Stimulated activated CD4-positive, alpha-beta T cell treated with anti-CD3 and anti-CD28 coated beads, Interleukin-12 subunit alpha, Interleukin-12 subunit beta, amount 100 ng/mL, for 4 hours (primary cell): ENCODE data around the gene CARD10.

ENCODE experiments used
- DNase-seq: peaks from one replicate; pipeline ENCODE4 v3.0.0-alpha.2; 2020

The CARD10 gene

GRCh38 chr22:37502342-37503182 is 16.7 kb downstream of the CARD10 start:
- no peak for DNase-seq

DNA sequence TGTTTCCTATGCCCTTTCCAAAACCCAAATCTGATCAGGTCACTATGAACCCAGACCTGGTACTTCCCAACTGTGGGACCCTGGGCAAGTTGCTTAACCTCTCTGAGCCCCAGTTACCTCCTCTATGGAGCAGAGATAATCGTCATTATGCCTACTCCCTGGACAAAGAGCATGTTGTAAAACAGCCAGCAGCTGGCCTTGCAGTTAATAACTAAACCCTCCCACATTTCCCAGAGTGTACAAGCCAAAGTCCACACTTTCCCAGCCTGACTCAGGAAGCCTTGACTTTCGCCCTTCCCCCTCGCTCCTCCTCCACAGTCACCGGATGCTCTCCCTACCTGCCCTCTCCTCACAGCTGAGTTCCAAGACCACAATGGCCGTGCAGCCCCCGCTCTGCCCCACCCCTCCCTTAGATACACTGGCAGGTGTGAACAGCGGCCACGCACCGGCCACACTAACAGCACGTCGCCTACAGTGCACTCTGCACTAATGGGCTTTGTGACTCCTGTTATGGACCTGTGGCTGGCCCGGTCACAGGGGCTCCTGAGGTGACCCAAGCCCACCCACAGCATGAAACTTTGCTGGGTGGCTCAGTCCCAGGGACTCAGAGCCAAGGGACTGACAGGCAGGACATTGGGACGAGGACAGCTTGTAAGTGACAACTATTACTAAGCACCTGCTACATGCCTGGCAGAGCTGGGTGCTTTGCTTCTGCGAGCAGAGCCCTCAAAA is 17.4 kb downstream of the CARD10 start:
- DNase-seq: no peak

- no peak for DNase-seq
Measured at GRCh38 chr22:37500745-37501609, 18.2 kb downstream of the CARD10 start.

- DNase-seq: no peak
Measured at GRCh38 chr22:37499789-37500540, 19.2 kb downstream of the CARD10 start.

DNA sequence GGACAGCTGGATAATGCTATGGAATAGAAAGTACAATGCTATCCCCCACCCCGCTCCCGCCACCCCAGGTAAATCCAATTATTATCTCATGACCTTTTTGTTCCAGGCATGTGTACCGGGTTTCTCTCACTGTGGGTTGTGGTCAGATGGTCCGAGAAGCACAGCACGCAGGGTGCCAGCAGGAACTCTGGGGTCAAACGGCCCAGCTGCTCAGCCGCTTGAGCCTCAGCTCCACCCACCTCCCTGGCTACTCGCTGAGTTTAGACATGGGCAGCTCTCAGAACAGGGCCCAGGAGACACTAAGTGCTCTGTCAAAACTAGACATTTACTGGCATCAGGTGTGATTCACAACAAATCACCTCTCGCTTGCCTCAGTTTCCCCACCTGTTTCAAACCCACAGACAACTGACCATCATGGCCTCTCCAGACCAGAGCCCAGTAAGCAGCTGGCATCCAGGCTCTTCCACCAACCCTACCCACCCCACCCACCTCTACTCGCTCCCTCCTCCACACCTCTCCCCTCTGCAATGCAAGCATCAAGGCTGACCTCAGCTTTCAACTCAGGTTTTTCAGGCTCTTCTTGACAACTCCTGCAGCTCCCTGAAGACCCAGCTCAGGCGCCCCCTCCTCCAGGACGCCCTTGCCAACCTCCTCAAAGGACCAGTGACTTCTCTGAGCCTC is 20.0 kb downstream of the CARD10 start:
- no peak for DNase-seq

DNA sequence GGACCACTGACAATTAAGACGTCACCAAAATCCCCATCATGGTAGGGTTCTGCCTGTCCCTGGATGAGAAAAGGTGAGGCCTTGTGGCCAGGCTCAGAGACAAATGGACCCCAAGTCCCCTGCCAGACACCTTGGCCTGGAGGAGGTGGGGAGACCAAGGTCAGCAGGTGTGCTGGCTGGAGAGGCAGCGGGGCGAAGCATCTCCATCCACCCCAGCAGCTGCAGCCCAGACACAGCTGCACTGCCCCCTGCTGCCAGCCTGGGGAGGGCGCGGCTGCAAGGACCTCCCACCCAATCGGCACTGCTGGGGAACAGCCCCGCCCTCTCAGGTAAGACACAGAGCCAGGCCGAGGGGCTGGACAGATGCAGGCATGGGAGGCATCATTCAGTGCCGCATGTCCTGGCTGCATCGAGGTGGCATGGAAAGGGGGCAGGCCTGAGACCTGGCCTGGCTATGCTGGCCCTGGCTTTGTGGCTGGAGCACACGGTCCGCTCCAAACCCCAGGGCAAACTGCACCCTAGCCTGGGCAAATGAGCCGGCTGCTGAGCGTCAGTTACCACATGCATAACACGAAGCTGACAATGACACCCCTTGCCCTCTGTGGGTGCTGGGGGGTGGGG is 20.8 kb downstream of the CARD10 start:
- peak; percentile 66 for DNase-seq

DNA sequence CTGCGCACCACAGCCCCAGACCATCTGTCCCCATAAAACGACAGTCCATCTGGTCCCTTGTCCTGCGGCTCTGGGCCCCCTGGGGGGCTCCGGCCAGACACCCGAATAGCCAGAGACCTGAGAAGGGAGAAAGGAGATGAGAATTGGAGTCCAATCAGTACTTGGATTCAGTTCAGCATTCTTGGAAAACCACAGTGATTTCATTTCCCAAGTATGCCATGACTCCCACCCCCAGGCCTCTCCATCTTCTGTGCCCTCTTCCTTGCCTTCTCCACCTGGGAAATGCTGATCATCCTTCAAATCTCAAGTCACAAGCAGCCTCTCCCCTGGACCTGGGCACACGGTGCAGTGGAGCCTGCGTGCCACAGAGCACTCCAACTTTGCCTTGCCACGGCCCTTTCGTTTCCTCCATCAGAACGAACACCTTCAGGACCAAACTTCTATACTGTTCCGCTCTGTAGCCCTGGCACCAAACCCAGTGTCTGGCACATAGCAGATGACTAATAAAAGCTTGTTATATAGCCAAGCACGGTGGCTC is 22.1 kb downstream of the CARD10 start:
- no peak for DNase-seq

DNA sequence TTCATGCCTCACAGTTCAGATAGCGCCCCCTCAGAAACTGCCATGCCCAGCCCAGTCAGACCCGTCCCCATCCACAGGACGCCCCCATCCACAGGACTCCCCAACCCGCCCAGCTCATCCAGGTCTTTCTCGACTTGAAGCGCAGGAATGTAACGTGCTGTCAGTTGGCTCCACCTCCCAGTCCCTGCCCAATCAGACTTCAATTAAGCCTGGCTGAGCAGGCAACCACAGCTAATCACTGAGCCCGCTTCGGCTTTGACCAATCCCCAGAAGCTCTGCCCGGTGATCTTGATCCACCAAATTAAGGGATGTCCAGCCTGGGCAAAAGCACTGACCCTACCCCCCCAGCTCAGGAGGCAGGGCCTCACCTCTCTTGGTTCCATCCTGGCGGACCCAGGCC is 22.6 kb downstream of the CARD10 start:
- no peak for DNase-seq

- DNase-seq: no peak
Measured at GRCh38 chr22:37493979-37494378, 25.2 kb downstream of the CARD10 start.

DNA sequence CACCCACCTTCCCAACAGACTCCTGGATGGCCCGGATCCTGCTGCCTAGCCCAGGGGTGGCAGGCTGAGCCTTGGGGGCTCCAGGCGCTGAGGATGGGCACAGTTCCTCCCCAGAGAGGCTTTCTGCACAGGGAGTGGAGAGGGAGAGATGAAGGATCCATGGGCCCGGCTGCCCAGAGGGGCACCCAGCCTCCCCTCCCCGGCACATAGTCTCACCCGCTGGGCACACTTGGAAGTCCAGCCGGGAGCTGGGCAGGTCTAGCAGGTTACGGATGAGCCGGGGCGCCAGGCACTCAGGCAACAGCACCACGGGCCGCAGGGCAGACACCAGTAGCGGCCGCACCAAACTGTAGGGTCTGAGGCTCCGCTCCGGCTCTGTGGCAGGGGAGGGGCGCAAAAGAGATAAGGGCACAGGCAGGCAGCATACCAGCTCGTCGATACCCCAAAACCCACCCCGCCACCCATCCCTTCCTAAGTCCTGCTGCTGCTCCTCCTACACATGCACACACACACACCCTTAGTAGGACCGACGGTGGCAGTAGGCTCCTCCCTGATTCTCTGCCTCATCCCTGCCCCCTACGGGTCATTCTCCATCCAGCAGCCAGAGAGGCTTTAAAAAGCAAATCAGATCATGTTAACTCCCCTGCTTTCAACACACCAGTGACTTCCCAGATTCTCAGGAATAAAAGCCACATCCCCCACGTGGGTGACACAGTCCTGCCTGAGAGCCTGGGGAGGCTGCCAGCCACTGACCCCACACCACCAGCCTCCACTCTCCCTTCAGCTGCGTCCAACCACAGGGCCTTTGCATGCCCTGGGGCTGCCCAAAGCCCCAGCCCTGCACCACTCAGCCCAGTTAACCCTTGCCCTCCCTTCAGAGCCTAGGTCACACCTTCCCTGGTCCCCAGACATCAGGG is 26.5 kb downstream of the CARD10 start:
- peak; percentile 37 for DNase-seq

DNA sequence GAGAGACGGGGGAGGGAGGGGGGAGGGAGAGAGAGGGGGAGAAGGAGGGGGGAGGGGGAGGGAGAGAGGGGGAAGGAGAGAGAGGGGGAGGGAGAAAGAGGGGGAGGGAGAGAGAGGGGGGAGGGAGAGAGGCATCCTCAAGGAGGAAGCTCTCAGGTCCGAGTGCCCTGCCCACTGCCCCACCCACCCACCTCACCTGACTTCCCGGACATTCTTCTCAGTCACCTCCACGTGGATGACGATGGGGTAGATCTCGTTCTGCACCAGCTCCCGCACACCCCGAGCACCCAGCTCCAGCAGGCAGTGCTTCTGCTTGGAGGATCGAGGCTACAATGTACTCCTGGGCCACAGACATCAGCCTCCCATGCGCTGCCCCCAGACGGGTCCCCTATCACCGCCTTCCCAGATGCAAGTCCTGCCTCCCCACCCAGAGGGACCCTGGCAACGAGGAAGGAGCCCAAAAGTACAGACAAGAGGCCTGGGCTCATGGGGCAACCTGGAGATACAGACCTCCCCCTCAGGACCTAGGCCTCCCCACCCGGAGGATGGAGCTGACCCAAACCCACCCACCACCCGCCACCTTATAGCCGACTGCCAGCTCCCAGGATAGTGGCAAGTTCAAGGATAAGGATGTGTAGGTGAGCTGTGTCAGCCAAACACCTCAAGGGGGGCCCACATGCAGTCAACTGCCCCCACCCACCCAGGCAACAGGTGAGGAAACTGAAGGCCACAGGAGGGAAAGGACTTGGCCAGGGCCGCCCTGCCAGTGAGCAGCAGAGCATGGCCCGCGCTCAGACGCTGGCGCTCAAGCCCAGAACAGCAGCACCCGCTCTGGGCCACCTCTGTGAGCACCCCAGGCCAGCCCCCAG is 27.4 kb downstream of the CARD10 start:
- DNase-seq: no peak

DNA sequence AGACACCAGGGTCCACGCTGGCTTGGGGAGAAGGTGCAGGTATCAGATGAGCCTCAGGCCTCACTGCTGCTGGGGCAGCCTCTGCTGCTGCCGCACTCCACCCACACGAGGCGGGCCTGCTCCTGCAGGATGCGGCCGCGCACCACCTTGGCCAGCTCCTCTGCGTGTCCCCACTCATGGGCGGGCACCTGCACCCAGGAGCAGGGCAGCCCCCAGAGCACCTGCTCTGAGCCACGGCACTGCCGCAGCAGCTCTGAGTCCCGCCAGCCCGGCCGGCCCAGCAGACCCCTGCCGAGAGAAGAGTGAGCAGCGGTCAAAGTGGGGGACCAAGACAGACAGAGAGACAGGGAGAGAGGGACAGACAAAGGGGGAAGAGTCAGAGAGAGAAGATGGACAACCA is 28.1 kb downstream of the CARD10 start:
- no peak for DNase-seq

DNA sequence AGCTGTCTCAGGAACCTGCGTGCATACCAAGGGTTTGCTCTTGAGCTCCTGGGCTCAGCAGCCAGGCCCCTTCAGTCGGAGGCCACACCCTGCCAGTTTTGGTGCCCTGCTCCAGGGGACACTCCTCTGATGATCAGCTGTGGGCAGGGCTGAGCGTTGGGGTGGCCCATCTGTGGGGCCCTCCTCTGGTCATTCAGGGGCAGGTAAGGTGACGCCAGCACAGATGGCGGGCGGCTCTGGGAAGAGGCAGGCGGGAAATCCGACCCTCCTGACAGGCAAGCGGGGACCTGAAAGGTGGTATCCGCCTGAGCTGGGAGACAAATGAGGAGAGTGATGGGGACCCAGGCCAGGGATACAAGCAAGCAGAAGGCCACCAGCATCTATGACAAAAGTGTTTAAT is 29.2 kb downstream of the CARD10 start:
- DNase-seq: no peak

DNA sequence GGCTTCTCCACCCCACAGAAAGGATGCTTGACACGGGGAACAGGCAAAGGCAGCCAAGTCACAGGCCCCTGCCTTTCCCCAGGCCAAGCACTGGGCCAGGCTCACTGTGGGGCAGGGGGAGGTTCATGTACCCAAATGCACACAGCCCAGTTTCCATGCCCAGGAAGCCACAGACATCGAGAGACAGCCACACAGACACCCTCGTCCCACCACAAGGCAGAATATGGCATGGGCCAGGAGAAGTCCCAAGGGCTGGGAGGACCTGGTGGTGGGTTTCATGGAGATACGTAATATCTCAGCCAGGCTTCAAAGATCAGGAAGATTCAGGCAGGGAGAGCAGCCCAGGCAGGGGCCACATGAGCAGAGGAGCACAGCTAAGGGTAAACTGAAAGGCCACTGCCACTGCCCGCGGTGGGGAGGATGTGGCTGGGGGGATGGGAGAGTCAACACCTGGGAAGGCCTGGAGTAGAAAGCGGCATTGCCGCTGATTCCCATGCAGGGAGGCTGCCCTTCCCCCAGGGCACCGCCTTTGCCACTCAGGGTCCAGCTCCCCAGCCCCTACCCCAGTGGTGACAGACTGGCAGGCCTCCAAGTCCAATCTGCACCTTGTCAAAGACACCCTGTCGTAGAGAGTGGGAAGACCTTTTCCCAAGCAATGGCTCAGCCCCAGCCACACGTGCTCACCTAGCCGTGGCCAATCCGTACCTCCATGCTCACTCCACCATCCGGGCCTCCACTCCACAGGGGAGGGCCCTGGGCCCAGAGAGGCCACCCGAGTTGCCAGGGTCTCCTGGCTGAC is 30.7 kb downstream of the CARD10 start:
- no peak for DNase-seq

GRCh38 chr22:37487571-37487970 is 31.6 kb downstream of the CARD10 start:
- no peak for DNase-seq

- DNase-seq: no peak
Measured at GRCh38 chr22:37487129-37487528, 32.1 kb downstream of the CARD10 start.

DNA sequence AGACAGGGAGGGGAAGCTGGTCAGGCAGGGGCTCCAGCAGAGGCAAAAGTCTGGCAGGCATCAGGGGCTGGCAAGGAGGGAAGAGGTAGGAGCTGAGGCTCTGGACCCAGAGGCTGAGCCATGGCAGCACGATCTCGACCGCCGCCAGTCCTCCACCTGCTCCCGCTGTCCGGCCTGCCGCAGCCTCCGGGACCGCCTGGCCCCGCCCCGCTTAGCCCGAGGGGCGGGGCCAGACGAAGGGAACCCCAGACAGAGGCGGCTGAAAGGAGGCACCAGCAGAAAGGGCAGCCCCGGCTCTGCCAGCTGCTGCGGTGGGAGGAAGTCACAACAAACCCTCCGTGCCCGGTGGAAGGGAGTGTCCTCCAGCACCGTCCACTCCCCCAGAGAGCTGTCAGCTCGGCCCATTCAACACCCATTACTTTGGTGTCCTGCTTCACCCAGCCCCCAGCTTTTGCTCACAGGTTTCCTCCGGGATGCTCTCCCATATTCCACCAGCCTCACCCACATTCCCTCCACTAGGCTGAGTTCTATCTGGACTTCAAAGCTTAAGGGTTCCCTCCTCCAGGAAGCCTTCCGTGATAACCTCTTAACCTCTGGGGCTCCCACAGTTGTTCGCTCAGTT is 32.9 kb downstream of the CARD10 start, which contains the start of gene MFNG:
TSS of gene MFNG (minus strand) at position 161 of the 622 bp plus-strand sequence. CDS start 207 bp downstream, outside the sequence.
- DNase-seq: peak; percentile 71
